Retinal pigment epithelial cell (primary cell): ENCODE results near the gene ORC1.

Experiments used
- DNase-seq: peaks from one replicate; pipeline ENCODE4 v3.0.0-alpha.2; 2010; ENCODE audit warnings: low read depth
- H3K4me3 ChIP-seq: 2 replicates; pipeline ENCODE4 v1.5.1; 2011; ENCODE audit warnings: mild to moderate bottlenecking, low read length, control low read depth, moderate library complexity
- TF ChIP-seq, protein P1 (sequence below): conservative IDR thresholded peaks from 2 replicates; pipeline ENCODE4 v1.5.1; 2011; ENCODE audit warnings: low read depth, low read length, control low read depth, inconsistent platforms

The ORC1 gene

DNA sequence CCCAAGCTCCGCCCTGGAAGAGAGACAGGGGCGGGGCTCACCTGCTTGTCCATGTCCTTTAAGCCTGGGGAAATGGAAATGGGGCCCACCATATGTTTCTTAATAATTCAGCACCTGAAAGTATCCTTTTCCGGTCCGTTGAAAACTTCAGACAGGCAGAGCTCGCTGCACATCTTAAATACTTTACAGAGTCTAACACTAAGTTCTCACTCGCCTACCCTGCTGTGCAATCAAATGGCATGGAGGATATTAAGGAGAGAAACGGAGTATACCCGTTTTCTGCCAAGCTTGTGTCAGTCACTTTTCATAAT is 37.8 kb downstream of the ORC1 start:
- TF ChIP-seq, protein P1, sequence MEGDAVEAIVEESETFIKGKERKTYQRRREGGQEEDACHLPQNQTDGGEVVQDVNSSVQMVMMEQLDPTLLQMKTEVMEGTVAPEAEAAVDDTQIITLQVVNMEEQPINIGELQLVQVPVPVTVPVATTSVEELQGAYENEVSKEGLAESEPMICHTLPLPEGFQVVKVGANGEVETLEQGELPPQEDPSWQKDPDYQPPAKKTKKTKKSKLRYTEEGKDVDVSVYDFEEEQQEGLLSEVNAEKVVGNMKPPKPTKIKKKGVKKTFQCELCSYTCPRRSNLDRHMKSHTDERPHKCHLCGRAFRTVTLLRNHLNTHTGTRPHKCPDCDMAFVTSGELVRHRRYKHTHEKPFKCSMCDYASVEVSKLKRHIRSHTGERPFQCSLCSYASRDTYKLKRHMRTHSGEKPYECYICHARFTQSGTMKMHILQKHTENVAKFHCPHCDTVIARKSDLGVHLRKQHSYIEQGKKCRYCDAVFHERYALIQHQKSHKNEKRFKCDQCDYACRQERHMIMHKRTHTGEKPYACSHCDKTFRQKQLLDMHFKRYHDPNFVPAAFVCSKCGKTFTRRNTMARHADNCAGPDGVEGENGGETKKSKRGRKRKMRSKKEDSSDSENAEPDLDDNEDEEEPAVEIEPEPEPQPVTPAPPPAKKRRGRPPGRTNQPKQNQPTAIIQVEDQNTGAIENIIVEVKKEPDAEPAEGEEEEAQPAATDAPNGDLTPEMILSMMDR = no peak
- DNase-seq = no peak
- peak overlapping the region; percentile 93 for H3K4me3 ChIP-seq

DNA sequence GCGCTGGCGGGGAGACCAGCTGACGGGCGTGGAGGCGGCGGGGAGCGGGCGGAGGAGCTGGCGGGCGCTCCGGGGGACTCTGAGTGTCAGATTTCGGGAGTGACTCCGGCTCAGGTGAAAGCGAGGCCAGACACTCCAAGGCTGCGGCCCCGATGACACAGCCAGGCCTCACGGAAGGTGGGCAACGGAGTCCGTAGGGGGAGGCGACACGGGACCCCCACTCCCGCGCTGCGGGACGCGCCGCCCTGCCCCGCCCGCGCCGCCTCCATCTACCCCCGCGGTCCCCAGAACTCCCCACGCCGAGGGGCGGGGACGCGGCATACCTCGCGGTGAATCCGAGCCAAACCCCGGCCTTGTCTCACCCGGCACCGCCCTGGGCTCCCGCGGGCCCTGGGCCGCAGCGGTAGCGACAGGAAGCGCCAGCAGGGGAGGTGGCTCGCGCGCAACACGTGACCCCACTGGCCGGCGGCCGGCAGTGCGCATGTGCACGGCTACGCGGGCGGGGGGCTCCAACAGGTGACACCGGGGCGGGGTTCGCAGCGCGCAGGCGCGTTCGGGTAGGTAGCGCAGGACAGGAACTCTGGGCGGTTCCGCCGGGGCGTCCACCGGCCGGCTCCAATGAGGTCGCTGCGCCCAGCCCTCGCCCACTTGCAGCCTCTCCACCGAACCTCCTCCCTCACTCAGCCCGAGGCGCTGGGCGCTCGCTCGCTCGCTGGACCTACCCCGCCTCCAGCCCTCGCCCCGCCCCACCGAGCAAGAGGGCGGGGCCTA is 38.3 kb downstream of the ORC1 start, which contains the start of gene CC2D1B:
Gene CC2D1B (minus strand): TSS at position 460 of the 771 bp plus-strand sequence. CDS start 1,585 bp downstream, outside the sequence.
- TF ChIP-seq, protein P1 = no peak
- DNase-seq = peak; percentile 93
- H3K4me3 ChIP-seq = peak within 1 kb of the TSS; percentile 93

DNA sequence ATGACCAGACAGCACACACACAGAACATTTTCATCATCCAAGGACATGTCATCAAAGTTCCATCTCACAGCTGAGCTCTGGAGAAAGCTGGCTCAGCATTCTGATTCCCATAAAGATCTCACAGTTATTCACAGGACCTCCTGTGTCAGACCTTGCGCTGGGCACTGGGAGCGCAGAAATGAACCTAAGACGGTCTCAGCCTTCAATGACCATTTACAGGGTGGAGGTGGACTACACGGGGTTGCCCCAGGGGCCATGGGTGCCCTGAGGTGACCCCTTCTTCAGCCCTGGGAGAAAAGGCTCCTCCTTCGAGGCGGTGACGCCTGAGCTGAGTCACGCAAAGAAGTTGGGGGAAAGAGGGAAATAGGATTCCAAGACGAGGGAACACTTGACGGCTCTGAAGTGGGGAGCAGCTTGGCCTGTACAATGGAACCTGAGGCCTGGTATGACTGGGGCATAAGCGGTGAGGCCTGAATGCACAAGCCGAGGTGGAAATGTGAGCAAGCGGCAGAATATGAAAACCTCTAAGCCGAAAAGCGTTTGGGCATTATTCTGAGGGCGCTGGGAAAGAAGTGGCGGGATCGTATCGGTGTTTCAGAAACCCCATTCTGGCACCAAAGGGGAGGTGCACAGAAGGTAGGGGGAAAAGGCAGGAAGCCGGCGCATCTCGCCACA is 39.0 kb downstream of the ORC1 start:
- DNase-seq = peak; percentile 39
- TF ChIP-seq, protein P1 = no peak
- peak overlapping the region; percentile 93 for H3K4me3 ChIP-seq

DNA sequence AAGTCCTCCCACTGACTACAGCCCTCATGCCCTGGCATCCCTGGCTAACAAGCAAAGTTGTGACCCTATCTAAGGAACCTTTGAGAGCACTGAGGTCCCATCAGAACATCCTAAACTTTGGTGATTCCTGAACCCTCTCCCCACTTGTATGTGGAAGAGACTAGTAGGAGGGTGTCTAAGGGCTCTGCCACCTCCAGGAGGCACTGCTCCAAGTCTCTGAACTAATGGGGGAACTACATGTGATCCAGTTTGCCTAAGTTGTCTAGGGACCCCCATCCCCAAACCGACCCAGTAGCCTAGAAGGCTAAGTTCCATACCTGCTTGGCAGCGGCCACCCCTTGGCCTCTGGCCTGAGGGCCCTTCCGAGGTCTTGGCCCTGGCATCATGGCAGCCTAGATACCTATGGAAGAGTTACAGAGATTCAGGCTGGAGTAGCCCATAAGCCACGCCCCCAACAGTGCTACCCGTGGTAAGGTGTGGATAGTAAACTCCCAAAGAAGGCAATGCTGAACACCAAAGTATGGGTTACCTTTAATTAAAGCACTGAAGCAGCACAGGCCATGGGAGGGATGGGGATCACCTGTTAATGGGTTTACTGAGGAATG is 39.9 kb downstream of the ORC1 start:
- peak overlapping the region; percentile 93 for H3K4me3 ChIP-seq
- no peak for DNase-seq
- TF ChIP-seq, protein P1 = peak; percentile 2

DNA sequence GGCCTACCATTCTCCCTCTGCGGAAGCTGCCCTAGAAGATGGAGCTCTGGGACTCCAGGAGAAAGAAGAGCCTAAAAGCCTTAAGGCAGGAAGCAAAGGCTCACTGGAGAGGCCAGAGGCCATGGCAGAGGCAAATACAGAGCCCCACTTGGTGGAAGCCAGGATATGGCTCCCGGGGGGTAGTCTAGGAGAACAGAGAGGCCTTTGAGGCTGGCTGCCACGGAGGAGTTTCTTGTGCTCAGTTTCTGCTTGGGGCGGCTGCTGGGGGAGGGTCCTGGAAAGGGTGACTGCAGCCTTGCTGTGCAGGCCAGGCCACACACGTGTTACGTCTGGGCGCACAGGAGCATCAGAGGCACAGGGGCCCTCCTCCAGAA is 43.6 kb downstream of the ORC1 start:
- no peak overlapping the region for H3K4me3 ChIP-seq
- no peak for DNase-seq
- TF ChIP-seq, protein P1 = no peak

DNA sequence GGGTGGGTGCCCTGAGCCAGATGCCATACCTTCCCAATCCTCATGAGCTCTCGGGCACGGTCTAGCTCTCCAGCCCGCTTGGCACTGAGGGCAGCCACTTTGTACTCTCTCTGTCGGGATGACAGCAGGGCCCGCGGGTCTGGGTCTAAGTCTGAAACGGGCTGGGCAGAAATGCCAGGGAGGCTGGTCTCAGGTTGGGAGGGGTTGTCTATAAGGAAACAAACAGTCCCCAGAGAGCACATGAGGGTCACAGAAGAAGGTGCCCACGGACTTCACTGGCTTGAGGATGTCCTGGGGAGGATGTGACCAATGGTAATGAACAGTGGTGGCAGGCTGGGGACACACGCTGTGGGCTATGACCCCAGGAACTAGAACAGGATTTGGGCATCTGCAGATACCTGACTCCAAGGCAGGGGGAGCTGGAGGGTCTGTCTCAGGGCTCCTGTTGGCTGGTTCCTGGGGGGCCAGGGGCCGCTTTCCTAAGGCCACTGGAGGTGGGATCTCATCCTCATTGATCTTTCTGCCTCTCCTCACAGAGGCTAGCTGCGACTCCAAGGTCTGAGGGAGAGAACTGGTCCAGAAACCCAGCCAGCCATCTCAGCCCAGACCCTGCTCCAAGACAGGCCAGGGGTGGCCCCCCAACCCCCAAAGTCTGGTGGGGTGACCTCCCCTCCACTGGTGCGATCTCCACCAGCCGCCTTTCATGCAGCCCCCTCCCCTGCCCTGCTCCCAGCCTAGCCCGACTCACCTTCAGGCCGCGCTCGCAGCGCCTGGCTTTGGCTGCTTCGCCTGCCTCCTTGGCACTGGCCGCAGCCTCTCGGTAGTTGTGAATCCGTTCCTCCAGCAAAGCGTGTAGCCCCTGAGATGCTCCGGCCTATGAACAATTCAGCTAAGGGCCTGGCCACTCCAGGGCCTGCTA is 44.3 kb downstream of the ORC1 start:
- no peak for DNase-seq
- TF ChIP-seq, protein P1 = no peak

More for the DNA sequence above, 44.3 kb downstream of the ORC1 start:
- no peak overlapping the region for H3K4me3 ChIP-seq
